CD14-positive monocyte (primary cell): ENCODE measurements around the gene CNN1. TPM values are rescaled to one million over a fixed set of nuclear protein-coding genes. Genes with fewer than 3 reads are reported as not detected.

Experiments
- DNase-seq, 3 donors: peaks; one replicate each; pipeline ENCODE4 v3.0.0-alpha.2; 2011 to 2022
- H2AFZ ChIP-seq: 2 replicates; pipeline ENCODE4 v1.6.0; 2012; ENCODE audit warnings: mild to moderate bottlenecking, low read depth, low read length, inconsistent platforms; ENCODE audit not compliant: insufficient read depth, poor library complexity, severe bottlenecking
- H3K27ac ChIP-seq, 2 donors: 1 replicate in 1 of 2; 2 replicates in 1 of 2; pipeline ENCODE4 v1.5.1; 2012 to 2013; ENCODE audit warnings: low read length in 2 of 2, control low read depth in 1 of 2, inconsistent platforms in 1 of 2, low read depth in 1 of 2, mild to moderate bottlenecking in 1 of 2
- H3K27me3 ChIP-seq, 2 donors: one replicate each; pipeline versions ENCODE4 v1.6.0 to v1.6.1; 2011 to 2013; ENCODE audit warnings: low read length in 2 of 2; ENCODE audit not compliant: control insufficient read depth in 2 of 2, insufficient read depth in 2 of 2
- H3K36me3 ChIP-seq, 2 donors: replicated peaks in 1 of 2; 1 replicate in 1 of 2; 2 replicates in 1 of 2; pipeline versions ENCODE4 v1.5.1 to v1.6.1; 2012 to 2013; ENCODE audit warnings: low read length in 2 of 2, control low read depth in 1 of 2, inconsistent platforms in 1 of 2, mild to moderate bottlenecking in 1 of 2; ENCODE audit not compliant: insufficient read depth in 2 of 2, control insufficient read depth in 1 of 2
- H3K4me1 ChIP-seq, 2 donors: 1 replicate in 1 of 2; 2 replicates in 1 of 2; pipeline versions ENCODE4 v1.5.1 to v1.6.1; 2012 to 2013; ENCODE audit warnings: low read length in 2 of 2, control low read depth in 1 of 2, inconsistent platforms in 1 of 2, mild to moderate bottlenecking in 1 of 2, moderate library complexity in 1 of 2; ENCODE audit not compliant: insufficient read depth in 2 of 2, control insufficient read depth in 1 of 2
- H3K4me2 ChIP-seq: replicated peaks from 2 replicates; pipeline ENCODE3; 2012; ENCODE audit warnings: low read length, moderate library complexity, mild to moderate bottlenecking; ENCODE audit not compliant: poor library complexity, severe bottlenecking; ENCODE audit errors: extremely low read depth
- H3K4me3 ChIP-seq, 3 experiments: fragments of 200-600 bp in 1 of 3; sonication (generic) in 1 of 3; replicated peaks in 1 of 3; 1 replicate in 2 of 3; 2 replicates in 1 of 3; pipeline ENCODE4 v1.5.1; 2011 to 2013; ENCODE audit warnings: low read length in 3 of 3, mild to moderate bottlenecking in 3 of 3, control low read depth in 2 of 3, low read depth in 2 of 3, inconsistent platforms in 1 of 3, moderate library complexity in 1 of 3
- H3K79me2 ChIP-seq: 2 replicates; pipeline ENCODE4 v1.6.0; 2012; ENCODE audit warnings: mild to moderate bottlenecking, control low read depth, inconsistent platforms, low read length, moderate library complexity; ENCODE audit not compliant: insufficient read depth
- H3K9ac ChIP-seq: 2 replicates; pipeline ENCODE4 v1.6.0; 2017; ENCODE audit warnings: low read length, mild to moderate bottlenecking; ENCODE audit not compliant: insufficient read depth, poor library complexity, severe bottlenecking
- H3K9me3 ChIP-seq, 2 donors: replicated peaks in 1 of 2; 1 replicate in 1 of 2; 2 replicates in 1 of 2; pipeline versions ENCODE4 v1.5.1 to v1.6.1; 2012 to 2013; ENCODE audit warnings: low read length in 2 of 2, control low read depth in 1 of 2; ENCODE audit not compliant: control insufficient read depth in 1 of 2, insufficient read depth in 1 of 2
- H4K20me1 ChIP-seq: 2 replicates; pipeline ENCODE4 v1.6.0; 2012; ENCODE audit warnings: mild to moderate bottlenecking, low read length, control low read depth, moderate library complexity; ENCODE audit not compliant: insufficient read depth
- H3K27ac Mint-ChIP-seq, 7 donors: one replicate each; pipeline ENCODE4 v1.8.0; 2020; ENCODE audit warnings: mild to moderate bottlenecking in 7 of 7, mixed read lengths in 7 of 7, moderate library complexity in 6 of 7, inconsistent platforms in 2 of 7
- H3K27me3 Mint-ChIP-seq, 3 donors: one replicate each; pipeline ENCODE4 v1.8.0; 2021 to 2022; ENCODE audit warnings: low read depth in 3 of 3, mild to moderate bottlenecking in 3 of 3, mixed read lengths in 3 of 3, moderate library complexity in 3 of 3, inconsistent platforms in 1 of 3
- H3K36me3 Mint-ChIP-seq, 2 donors: one replicate each; pipeline ENCODE4 v1.8.0; 2020; ENCODE audit warnings: mixed read lengths in 2 of 2, inconsistent platforms in 1 of 2, mild to moderate bottlenecking in 1 of 2
- H3K4me1 Mint-ChIP-seq: one replicate; pipeline ENCODE4 v1.8.0; 2020; ENCODE audit warnings: mild to moderate bottlenecking, mixed read lengths
- H3K4me3 Mint-ChIP-seq, 2 donors: one replicate each; pipeline ENCODE4 v1.8.0; 2020; ENCODE audit warnings: mild to moderate bottlenecking in 2 of 2, mixed read lengths in 2 of 2, moderate library complexity in 1 of 2
- H3K9me3 Mint-ChIP-seq, 7 donors: one replicate each; pipeline ENCODE4 v1.8.0; 2020 to 2022; ENCODE audit warnings: mixed read lengths in 7 of 7, mild to moderate bottlenecking in 6 of 7, moderate library complexity in 6 of 7, inconsistent platforms in 2 of 7
- CTCF ChIP-seq: fragments of 200-600 bp; IDR thresholded peaks from one replicate; pipeline ENCODE4 v1.8.0; 2022; ENCODE audit warnings: antibody characterized with exemption, mild to moderate bottlenecking
- WGBS: methylation state at CpG from one replicate; pipeline ENCODE4 v1.1.5; 2013; ENCODE audit warnings: missing lambda C conversion rate; ENCODE audit not compliant: insufficient coverage; 5-methylcytosine and 5-hydroxymethylcytosine counted together
- intact Hi-C, 2 donors: fragments of 100-400 bp; cut with micrococcal nuclease; formaldehyde crosslinking; loops; one replicate each; pipeline versions ENCODE4 v1.15.0 to v1.15.1; 2023
- polyA plus RNA-seq, 3 donors: library from polyadenylated mRNA; depleted of rRNA in 1 of 3; unstranded in 2 of 3; stranded (reverse) in 1 of 3; fragments of 300-500 nt in 2 of 3; fragments of >200 nt in 1 of 3; fragmentation: Illumina TruSeq in 2 of 3; gene quantifications; 1 replicate in 2 of 3; 2 replicates in 1 of 3; pipeline ENCODE4 v1.2.3, GENCODE V29; 2012 to 2021

The CNN1 gene
- polyA plus RNA-seq, 3 donors = not detected

GRCh38 chr19:11539495-11540365 is 1.1 kb downstream of the CNN1 start:
- Histone ChIP-seq H3K4me3 (no peak overlapping the region), H3K27ac (no peak overlapping the region), H3K4me2 (no peak overlapping the region), H4K20me1 (no peaks in the 10 kb centered on the region), H2AFZ (no peak overlapping the region), H3K4me1 (peaks cover 11 to 15% of the 10 kb centered on the region in 2 donors), H3K27me3 (peaks cover 12 to 36% of the 10 kb centered on the region in 2 donors), H3K79me2 (no peaks in the 10 kb centered on the region), H3K36me3 (no peaks in the 10 kb centered on the region), H3K9ac (no peak overlapping the region), H3K9me3 (no peaks in the 10 kb centered on the region)
- WGBS = 11% methylated on average over 5 of the region's 36 CpGs
- intact Hi-C loops = no loop called here
- Mint-ChIP-seq H3K36me3 (peaks cover 0 to 5% of the 10 kb centered on the region in 2 donors), H3K9me3 (peaks cover under 1 to 5% (median 3%) of the 10 kb centered on the region in 7 donors), H3K4me3 (peak overlapping the region in 1 of 2 donors; percentile 87), H3K4me1 (peaks cover 11% of the 10 kb centered on the region), H3K27ac (no peak overlapping the region), H3K27me3 (peaks cover 30 to 49% (median 38%) of the 10 kb centered on the region in 3 donors)
- no peak for DNase-seq
- TF ChIP-seq CTCF = no peak

- Histone ChIP-seq H4K20me1 (no peaks in the 10 kb centered on the region), H3K4me3 (no peak overlapping the region), H3K4me1 (peaks cover 6 to 8% of the 10 kb centered on the region in 2 donors), H3K9me3 (no peaks in the 10 kb centered on the region), H3K4me2 (no peak overlapping the region), H3K9ac (no peak overlapping the region), H3K27me3 (peaks cover 12 to 36% of the 10 kb centered on the region in 2 donors), H3K27ac (no peak overlapping the region), H3K36me3 (no peaks in the 10 kb centered on the region), H2AFZ (no peak overlapping the region), H3K79me2 (no peaks in the 10 kb centered on the region)
- Mint-ChIP-seq H3K27me3 (peaks cover 30 to 53% (median 44%) of the 10 kb centered on the region in 3 donors), H3K27ac (peak overlapping the region in 1 of 7 donors; percentile 61), H3K4me3 (no peak overlapping the region), H3K9me3 (peaks cover 0 to 3% (median 0%) of the 10 kb centered on the region in 7 donors), H3K36me3 (peaks cover 0 to 5% of the 10 kb centered on the region in 2 donors), H3K4me1 (peaks cover 4% of the 10 kb centered on the region)
- no peak for DNase-seq
- no peak for TF ChIP-seq CTCF
- intact Hi-C loops = no loop called here
- WGBS = 80% methylated on average over 1 of the region's 5 CpGs
Observed at GRCh38 chr19:11540645-11541044, 2.0 kb downstream of the CNN1 start.
